HG03469 (cell line): ENCODE results near the gene NFIC.
"Not testable (repeated sequence)": the region's sequence is repeated elsewhere in the genome, so short reads cannot be mapped to it uniquely, and the experiment has no call there.

Source experiments
- ATAC-seq: cut with Tn5 transposase; IDR thresholded peaks from one replicate; pipeline ENCODE4 v1.9.1; 2021; ENCODE audit warnings: mild to moderate bottlenecking, moderate library complexity, moderate number of reproducible peaks; ENCODE audit not compliant: unreplicated experiment

The NFIC gene

GRCh38 chr19:3396881-3397265, 30.5 kb downstream of the NFIC start:
- no peak for ATAC-seq

- ATAC-seq, result no peak
Measured at GRCh38 chr19:3397266-3398022, 31.1 kb downstream of the NFIC start.

GRCh38 chr19:3398114-3398899, 31.9 kb downstream of the NFIC start:
- no peak for ATAC-seq

- ATAC-seq, result no peak
Measured at GRCh38 chr19:3398900-3399278, 32.5 kb downstream of the NFIC start.

GRCh38 chr19:3399311-3399710, 32.9 kb downstream of the NFIC start:
- not testable (repeated sequence) for ATAC-seq

- no peak for ATAC-seq
Measured at GRCh38 chr19:3401004-3401768, 34.8 kb downstream of the NFIC start.

GRCh38 chr19:3402631-3403443, 36.5 kb downstream of the NFIC start:
- no peak for ATAC-seq

GRCh38 chr19:3403489-3404323, 37.3 kb downstream of the NFIC start:
- ATAC-seq, result no peak

GRCh38 chr19:3404324-3405260, 38.2 kb downstream of the NFIC start:
- no peak for ATAC-seq

GRCh38 chr19:3405261-3405653, 38.9 kb downstream of the NFIC start:
- no peak for ATAC-seq

- ATAC-seq, result no peak
Measured at GRCh38 chr19:3406571-3407111, 40.3 kb downstream of the NFIC start.

- no peak for ATAC-seq
Measured at GRCh38 chr19:3407556-3408516, 41.5 kb downstream of the NFIC start.

GRCh38 chr19:3408996-3409345, 42.6 kb downstream of the NFIC start:
- no peak for ATAC-seq

- no peak for ATAC-seq
Measured at GRCh38 chr19:3409346-3410064, 43.1 kb downstream of the NFIC start.

- ATAC-seq, result no peak
Measured at GRCh38 chr19:3411636-3412035, 45.3 kb downstream of the NFIC start.

GRCh38 chr19:3412066-3412465, 45.7 kb downstream of the NFIC start:
- no peak for ATAC-seq

GRCh38 chr19:3413796-3414327, 47.5 kb downstream of the NFIC start:
- no peak for ATAC-seq
